GM04504 (cell line): ENCODE measurements around the gene GRK2.
"Not testable (repeated sequence)": the region's sequence is repeated elsewhere in the genome, so short reads cannot be mapped to it uniquely, and the experiment has no call there.

Experiments used
- DNase-seq: peaks from one replicate; pipeline ENCODE4 v3.0.0-alpha.2; 2012; ENCODE audit warnings: low read depth

Gene GRK2

DNA sequence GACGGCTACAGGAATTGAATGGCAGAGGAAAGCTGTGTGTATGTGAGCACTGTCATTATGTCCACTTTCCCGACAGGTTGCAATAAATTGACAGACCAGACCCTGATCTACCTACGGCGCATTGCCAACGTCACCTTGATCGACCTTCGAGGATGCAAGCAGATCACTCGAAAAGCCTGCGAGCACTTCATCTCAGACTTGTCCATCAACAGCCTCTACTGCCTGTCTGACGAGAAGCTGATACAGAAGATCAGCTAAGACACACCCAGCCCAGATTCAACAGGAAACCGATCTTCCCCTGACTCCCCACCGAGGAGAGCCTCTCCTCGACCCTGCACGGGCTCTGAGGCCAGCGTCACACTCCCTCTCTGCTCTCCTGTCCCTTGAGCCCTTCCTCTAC, 11.5 kb upstream of the GRK2 start:
- DNase-seq: no peak

DNA sequence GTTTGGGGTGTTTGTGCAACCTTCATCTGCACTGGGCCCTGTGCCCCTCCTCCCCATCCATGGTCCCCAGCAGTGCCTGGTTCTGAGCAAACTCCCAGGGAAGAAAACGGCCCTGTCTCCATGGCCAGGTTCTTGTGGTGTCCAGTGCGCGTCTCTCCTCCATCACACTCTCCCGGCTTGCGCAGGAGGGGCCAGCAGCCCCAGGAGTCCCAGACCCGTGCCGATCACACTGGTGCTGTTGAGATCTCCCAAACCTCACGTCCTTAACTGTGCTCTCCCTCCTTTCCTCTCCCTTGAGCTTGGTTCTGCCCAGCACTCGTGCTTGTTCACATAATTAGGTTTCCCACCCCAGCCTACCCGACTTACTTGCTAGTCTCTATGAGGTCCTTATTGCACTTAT, 10.9 kb upstream of the GRK2 start:
- no peak for DNase-seq

- no peak for DNase-seq
Measured at GRCh38 chr11:67255864-67256263, 10.4 kb upstream of the GRK2 start.

- no peak for DNase-seq
Measured at GRCh38 chr11:67256477-67257135, 9.7 kb upstream of the GRK2 start.

DNA sequence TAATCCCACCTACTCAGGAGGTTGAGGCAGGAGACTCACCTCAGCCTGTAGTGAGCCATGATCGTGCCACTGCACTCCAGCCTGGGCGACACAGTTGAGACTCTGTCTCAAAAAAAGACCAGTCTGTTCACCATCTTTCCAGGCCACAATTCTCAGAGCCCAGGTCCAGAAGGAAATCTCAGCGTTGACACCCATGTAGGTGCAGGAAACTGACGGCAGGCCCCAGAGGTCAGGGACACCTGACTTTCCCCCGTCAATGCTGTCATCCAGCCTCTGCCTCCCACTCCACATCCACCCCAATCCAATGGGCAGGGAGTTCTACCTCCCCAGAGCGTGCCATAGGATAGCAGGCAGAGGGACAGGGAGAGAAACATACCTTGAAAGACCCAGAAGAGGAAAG, 5.9 kb upstream of the GRK2 start:
- no peak for DNase-seq

- not testable (repeated sequence) for DNase-seq
Measured at GRCh38 chr11:67260885-67261639, 5.2 kb upstream of the GRK2 start.

DNA sequence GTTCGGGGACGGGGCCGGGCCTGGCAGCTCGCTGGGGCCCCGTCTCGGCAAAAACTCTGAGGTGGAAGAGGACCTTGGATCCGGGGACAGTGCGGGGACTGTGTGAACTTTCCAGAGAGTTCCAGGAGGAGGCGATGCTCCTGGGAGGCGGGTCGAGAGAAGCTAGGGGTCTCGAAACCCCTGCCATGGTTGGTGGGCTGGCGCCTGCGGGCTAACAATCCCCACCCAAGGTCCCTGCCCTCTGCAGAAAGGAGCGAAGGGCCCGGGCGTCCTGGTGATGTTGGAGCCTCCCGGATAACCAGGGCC, 4.7 kb upstream of the GRK2 start:
- DNase-seq: no peak

DNA sequence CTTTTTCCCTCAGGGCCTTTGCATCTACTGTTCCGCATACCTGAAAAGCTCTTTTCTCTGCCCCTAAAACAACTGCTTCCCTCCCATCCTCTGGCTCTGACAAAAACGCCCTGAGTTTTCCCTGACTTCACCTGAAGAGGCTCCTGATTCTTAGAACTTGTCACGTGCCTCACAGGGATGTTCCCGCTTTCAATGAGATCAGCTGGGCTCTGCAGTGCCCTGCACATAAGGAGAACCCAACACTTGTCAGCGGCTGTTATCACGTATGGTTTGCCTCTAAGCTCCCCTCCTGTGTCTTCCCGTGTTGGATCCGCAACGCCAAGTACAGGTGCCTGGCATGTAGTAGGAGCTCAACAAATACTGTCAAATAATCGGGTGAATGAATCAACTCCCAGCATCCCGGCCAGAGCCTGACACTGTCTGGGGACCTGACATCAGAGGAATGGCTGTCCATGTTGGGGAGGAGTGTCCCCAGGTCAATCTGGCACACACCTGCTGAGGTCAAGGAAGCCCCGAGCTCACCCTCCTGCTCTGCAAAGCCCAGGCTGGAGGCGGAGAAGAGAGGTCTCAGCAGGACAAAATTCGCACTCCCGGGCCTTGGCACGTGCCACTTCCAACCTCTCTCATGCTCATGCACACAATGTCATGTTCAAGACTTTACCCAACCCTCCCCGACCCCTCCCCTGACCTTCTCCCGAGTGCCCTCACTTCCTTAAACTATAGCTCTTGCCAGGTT, 4.2 kb upstream of the GRK2 start:
- no peak for DNase-seq

DNA sequence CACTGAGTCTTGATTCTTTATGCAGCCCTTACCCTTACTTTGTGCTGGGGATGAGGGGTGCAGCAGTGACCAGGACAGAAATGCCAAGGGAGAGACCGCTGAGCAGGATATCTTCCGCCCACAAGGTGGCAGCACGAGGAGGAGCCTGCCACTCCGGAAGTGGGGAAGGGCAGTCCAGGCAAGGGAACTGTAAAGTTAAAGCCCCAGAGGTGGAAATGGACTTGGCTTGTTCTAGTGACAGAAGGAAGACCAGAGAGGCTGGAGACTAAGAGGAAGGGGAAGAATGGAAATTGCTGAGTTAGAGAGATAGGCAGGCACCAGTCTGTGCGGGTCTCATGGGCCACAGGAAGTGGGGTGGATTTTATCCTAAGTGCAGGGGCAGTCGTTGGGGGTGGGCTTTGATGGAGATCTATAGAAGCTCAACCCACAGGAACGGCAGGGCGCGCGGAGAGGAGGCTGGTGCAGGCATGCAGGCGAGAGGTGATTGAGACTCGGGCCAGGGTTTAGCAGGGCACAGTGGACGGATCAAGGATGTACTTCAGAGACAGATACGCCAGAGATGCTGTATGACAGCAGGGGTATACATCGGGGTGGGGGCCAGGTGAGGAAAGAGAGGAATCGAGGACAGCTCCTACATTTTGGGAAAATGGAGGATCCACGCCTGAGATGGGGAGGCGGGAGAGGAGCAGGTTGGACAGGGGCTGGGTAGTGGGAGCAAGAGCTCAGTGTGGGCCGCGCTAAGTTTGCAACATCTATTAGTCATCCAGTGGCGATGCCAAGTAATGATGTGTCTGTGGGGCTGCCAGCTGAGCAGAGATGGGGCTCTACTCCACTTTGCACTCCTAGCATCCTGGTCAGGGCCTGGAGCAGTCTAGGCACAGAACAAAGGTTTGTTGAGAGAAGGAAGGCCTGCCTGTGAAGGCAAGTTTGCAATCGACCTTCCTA, 3.3 kb upstream of the GRK2 start:
- DNase-seq: peak; percentile 67

GRCh38 chr11:67264260-67264659, 2.0 kb upstream of the GRK2 start:
- no peak for DNase-seq

DNA sequence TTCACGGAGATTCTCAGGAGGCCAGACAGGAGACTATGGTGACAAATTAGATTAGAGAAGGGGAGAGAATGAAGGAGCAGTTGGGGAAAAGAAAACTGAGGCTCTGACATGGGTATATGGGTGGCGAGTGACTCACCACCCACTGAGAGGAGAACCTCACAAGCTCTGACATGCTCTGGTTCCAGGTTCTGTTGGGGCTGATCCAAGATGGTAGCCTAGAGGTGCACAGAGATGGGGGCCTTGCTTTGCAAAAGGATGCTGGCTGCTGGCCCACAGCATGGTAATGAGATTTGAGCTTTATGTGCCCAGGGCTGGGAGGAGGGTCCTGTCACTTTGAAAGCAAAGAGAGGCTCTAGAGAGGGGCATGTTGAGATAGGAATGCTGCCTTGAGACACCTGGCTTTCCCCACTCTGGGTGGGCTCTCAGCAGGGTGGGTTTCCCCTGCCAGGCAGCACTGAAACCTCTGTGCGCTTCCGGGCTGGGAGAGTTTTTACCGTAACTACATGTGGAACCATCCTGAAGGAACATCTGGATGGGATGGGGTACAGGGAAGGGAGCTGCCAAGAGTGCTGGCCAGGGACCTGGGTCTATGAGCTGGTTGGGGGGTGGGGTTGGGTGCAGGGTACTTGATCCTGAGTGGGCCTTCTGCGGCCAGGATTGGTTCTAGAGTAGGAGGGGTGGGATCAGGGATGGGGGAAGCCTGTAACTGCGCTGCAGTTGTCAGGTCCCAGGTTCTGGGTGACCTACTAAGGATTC, 1.2 kb upstream of the GRK2 start:
- no peak for DNase-seq

DNA sequence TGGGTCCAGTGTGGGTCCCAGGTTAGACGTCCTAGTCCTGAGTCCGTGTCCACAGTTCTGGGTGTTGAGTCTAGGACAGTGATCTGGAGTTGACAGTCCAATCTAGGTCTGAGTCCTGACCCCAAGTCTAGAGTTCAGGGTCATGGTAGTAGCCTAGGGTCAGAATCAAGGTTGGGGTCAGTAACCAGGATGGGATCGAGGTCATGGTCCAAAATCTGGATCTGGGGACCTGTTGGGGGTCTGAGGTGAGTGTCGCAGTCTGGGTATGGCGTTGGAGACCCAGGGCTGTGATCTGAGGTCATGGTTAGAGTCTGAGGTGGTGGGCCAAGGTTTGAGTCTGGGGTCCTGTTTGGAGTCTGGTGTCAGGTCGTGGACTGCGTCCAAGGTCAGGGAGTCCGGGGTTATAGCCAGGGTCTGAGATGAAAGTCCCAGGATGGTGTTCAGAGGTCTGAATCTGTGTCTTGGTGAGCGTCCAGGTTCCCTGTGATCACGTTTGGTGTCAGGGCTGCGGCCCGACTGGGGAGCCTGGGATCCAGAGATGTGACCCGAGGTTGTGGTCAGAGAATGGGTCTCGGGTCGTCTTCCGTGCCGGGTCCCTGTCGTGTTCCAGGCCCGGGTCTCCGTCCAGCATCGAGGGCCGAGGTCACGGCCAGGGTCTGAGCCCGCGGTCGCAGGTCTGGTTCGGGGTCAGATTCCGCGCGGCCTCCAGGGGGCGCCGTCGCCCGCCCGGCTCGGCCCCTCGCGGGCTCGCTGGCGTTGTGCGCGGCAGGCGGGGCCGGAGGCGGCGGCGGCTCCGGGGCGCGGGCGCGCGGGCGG, 432 bp upstream of the GRK2 start:
- no peak for DNase-seq

GRCh38 chr11:67267188-67268080, 1.2 kb downstream of the GRK2 start:
- no peak for DNase-seq

GRCh38 chr11:67268081-67268961, 2.0 kb downstream of the GRK2 start:
- DNase-seq: no peak

GRCh38 chr11:67268962-67269268, 2.6 kb downstream of the GRK2 start:
- DNase-seq: no peak

DNA sequence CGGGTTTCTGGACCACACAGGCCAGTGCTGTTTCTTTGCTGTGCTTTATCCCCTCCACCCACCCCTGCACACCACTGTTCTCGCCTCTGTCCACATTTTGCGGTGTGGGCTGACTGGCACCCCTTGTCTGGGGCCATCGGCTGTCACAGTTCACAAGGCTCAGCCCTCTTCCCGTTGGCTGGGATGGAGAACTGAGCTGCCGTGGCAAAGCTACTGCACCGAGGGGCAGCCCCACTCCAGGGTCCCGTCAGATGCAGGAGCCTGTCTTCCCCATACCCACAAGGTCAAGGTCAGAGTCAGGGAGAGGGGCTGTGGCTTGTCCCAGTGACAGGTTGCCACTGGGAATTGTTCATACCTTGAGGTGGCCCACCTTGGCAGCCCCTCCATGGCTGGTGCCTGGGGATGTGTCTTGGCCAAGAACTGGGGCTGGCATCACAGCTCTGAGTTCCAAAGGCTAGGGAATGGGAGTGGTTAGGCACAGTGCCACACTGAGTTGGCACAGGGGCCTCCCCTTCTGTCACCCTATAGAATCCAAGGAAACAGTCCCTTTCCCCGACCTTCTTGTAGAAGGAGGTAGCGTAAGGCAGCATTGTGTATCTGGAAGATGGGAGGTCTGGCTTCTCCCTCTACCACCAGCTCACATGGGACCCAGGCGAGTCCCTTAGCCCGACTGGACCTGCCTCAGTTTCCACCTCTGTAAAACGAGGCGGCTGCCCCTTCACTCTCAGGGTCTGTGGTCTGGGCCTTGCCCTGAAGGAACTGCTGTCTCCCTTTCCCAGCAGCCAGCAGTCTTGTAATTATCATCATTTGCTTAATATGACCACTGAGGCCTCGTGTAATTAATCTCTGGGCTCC, 3.4 kb downstream of the GRK2 start:
- no peak for DNase-seq

GRCh38 chr11:67270256-67271204, 4.3 kb downstream of the GRK2 start:
- DNase-seq: no peak
